ENCODE data around the gene INPP5J. TPM values are rescaled to one million over a fixed set of nuclear protein-coding genes. Genes with fewer than 3 reads are reported as not detected.

The INPP5J gene
- total and polyA plus RNA-seq, 9 of the 15 experiments (the other 6 are each of a cell fraction or from before 2014, with no cell fraction given) = 0.10 to 6.3 (median 4.8) TPM

DNA sequence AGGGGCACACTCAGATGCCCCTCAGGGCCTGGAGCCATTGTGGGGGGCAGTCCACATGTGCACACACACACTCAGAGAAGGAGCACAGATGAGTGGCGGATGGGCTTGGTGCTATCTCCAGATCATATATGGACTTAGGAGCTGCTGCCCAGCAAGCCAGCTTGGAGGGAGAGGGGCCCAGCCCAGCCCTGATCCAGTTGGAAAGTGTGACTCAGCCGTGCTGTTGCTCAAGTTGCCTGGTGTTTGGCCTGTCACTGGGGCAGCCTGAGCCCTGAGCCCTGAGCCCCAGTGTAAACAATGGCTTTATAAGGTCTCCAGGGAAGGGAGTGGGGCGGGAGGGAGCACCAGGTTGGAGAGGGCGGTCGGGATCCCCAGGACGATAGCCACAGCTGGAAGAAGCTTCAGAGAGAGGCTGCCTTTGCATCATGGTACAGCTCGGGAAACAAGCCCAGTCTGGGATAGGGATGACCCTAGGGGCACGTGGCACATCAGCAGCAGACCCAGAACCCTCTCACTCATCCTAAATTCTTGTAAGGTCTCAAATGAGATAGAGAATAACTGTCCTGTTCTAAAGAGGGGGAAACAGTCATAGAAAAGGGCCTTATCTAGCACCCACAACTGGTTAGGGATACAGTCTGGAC, 20.2 kb upstream of the INPP5J start (continued):
- TF ChIP-seq NFATC3 (IDR thresholded peaks at IDR 0.05) (peak; percentile 43; the same call in 1 of the 2 replicates), ZNF263 (CRISPR knock-in tag; IDR thresholded peaks at IDR 0.05; ENCODE audit: borderline replicate concordance) (0 out of 2 replicates have a peak, but pooled peaks have one; percentile 52), GATA2 (CRISPR knock-in tag; IDR thresholded peaks at IDR 0.05) (peak; percentile 67), FOXJ2 (tag; IDR thresholded peaks at IDR 0.05) (peak; percentile 94), CEBPB (tag; IDR thresholded peaks at IDR 0.05) (peak; percentile 79), FOXK2 (conservative IDR thresholded peaks at IDR 0.05 in 1 of 2, IDR thresholded peaks at IDR 0.05 in 1 of 2; ENCODE audit: low read depth in 2 of 2) (peak in 1 of 2 experiments; percentile 46; a peak in 1 of 4 replicates), PHB2 (IDR thresholded peaks at IDR 0.05; ENCODE audit: low read depth) (no peak), JUN (IDR thresholded peaks at IDR 0.05; ENCODE audit: borderline replicate concordance, low read depth, low read length) (peak; percentile 73), JUN (CRISPR knock-in tag; IDR thresholded peaks at IDR 0.05; ENCODE audit: borderline replicate concordance) (no peak), CEBPG (CRISPR knock-in tag; IDR thresholded peaks at IDR 0.05) (peak; percentile 53), CEBPG (tag; conservative IDR thresholded peaks at IDR 0.05 in 1 of 2, IDR thresholded peaks at IDR 0.05 in 1 of 2) (peak in 1 of 2 experiments; percentile 66; a peak in 2 of 4 replicates)
- TF ChIP-seq, protein P1, sequence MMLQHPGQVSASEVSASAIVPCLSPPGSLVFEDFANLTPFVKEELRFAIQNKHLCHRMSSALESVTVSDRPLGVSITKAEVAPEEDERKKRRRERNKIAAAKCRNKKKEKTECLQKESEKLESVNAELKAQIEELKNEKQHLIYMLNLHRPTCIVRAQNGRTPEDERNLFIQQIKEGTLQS (IDR thresholded peaks at IDR 0.05) = peak; percentile 80
- TF ChIP-seq, protein P1 (CRISPR knock-in tag; conservative IDR thresholded peaks at IDR 0.05) = peak; percentile 78
- TF ChIP-seq, protein P2, sequence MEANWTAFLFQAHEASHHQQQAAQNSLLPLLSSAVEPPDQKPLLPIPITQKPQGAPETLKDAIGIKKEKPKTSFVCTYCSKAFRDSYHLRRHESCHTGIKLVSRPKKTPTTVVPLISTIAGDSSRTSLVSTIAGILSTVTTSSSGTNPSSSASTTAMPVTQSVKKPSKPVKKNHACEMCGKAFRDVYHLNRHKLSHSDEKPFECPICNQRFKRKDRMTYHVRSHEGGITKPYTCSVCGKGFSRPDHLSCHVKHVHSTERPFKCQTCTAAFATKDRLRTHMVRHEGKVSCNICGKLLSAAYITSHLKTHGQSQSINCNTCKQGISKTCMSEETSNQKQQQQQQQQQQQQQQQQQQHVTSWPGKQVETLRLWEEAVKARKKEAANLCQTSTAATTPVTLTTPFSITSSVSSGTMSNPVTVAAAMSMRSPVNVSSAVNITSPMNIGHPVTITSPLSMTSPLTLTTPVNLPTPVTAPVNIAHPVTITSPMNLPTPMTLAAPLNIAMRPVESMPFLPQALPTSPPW (CRISPR knock-in tag; IDR thresholded peaks at IDR 0.05) = peak; percentile 53; the same call in 1 of the 2 replicates
- TF ChIP-seq, protein P3, sequence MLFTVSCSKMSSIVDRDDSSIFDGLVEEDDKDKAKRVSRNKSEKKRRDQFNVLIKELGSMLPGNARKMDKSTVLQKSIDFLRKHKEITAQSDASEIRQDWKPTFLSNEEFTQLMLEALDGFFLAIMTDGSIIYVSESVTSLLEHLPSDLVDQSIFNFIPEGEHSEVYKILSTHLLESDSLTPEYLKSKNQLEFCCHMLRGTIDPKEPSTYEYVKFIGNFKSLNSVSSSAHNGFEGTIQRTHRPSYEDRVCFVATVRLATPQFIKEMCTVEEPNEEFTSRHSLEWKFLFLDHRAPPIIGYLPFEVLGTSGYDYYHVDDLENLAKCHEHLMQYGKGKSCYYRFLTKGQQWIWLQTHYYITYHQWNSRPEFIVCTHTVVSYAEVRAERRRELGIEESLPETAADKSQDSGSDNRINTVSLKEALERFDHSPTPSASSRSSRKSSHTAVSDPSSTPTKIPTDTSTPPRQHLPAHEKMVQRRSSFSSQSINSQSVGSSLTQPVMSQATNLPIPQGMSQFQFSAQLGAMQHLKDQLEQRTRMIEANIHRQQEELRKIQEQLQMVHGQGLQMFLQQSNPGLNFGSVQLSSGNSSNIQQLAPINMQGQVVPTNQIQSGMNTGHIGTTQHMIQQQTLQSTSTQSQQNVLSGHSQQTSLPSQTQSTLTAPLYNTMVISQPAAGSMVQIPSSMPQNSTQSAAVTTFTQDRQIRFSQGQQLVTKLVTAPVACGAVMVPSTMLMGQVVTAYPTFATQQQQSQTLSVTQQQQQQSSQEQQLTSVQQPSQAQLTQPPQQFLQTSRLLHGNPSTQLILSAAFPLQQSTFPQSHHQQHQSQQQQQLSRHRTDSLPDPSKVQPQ (CRISPR knock-in tag; IDR thresholded peaks at IDR 0.05; ENCODE audit: borderline replicate concordance) = no peak
